HG03460 (cell line): Measurements from ENCODE around the gene GLYATL3.

Source experiments
- ATAC-seq: cut with Tn5 transposase; IDR thresholded peaks from one replicate; pipeline ENCODE4 v1.9.1; 2021; ENCODE audit not compliant: unreplicated experiment

GLYATL3 gene

GRCh38 chr6:49543087-49543858 lies 43.5 kb downstream of the GLYATL3 start:
- no peak for ATAC-seq

GRCh38 chr6:49546331-49546730 lies 46.6 kb downstream of the GLYATL3 start:
- no peak for ATAC-seq

- ATAC-seq, result no peak
Observed at GRCh38 chr6:49548613-49549304, 49.0 kb downstream of the GLYATL3 start.

- no peak for ATAC-seq
Observed at GRCh38 chr6:49549691-49550491, 50.2 kb downstream of the GLYATL3 start.

- peak; percentile 70 for ATAC-seq
Observed at GRCh38 chr6:49550492-49551077, 50.9 kb downstream of the GLYATL3 start, which contains the start of gene C6orf141. Gene C6orf141, plus strand, starts transcription at chr6:49550668. Its CDS starts 125 bp downstream, at chr6:49550793.

GRCh38 chr6:49551078-49551865 lies 51.5 kb downstream of the GLYATL3 start:
- ATAC-seq, result peak; percentile 43

- ATAC-seq, result peak; percentile 45
Observed at GRCh38 chr6:49551866-49552129, 52.1 kb downstream of the GLYATL3 start.

GRCh38 chr6:49552596-49552995 lies 52.9 kb downstream of the GLYATL3 start:
- ATAC-seq, result no peak

- no peak for ATAC-seq
Observed at GRCh38 chr6:49553384-49553783, 53.7 kb downstream of the GLYATL3 start.

- no peak for ATAC-seq
Observed at GRCh38 chr6:49555951-49556350, 56.2 kb downstream of the GLYATL3 start.

GRCh38 chr6:49556429-49556837 lies 56.7 kb downstream of the GLYATL3 start:
- ATAC-seq, result no peak

GRCh38 chr6:49557177-49557576 lies 57.5 kb downstream of the GLYATL3 start:
- ATAC-seq, result no peak

GRCh38 chr6:49558238-49558637 lies 58.5 kb downstream of the GLYATL3 start:
- no peak for ATAC-seq

GRCh38 chr6:49563006-49563886 lies 63.5 kb downstream of the GLYATL3 start:
- ATAC-seq, result no peak

GRCh38 chr6:49564552-49564951 lies 64.8 kb downstream of the GLYATL3 start:
- ATAC-seq, result no peak

GRCh38 chr6:49565261-49565660 lies 65.5 kb downstream of the GLYATL3 start:
- no peak for ATAC-seq

GRCh38 chr6:49565855-49566254 lies 66.1 kb downstream of the GLYATL3 start:
- ATAC-seq, result no peak

- ATAC-seq, result no peak
Observed at GRCh38 chr6:49570474-49571079, 70.9 kb downstream of the GLYATL3 start.

GRCh38 chr6:49576618-49577017 lies 76.9 kb downstream of the GLYATL3 start:
- no peak for ATAC-seq
